ENCODE measurements around the gene SNX4.
A peak's percentile ranks its signal among the peaks of the same experiment; 100 is the strongest.

SNX4 gene

GRCh38 chr3:125519678-125520562 lies at the start of gene SNX4:
Gene SNX4 (minus strand): TSS chr3:125520202. CDS start chr3:125520172, 30 bp downstream.
- Histone ChIP-seq H3K27ac (ENCODE audit: low read depth, low read length) (no peak within 1 kb of the TSS), H3K4me2 (ENCODE audit: low read length) (peak within 1 kb of the TSS; percentile 90), H3K9me2 (replicated peaks; ENCODE audit: control insufficient read depth, low read length) (no peaks in the 10 kb centered on the region), H3K36me3 (ENCODE audit: control insufficient read depth, low read length) (peaks cover 13% of the 10 kb centered on the region), H3K4me3 (ENCODE audit: low read length) (peak within 1 kb of the TSS; percentile 94), H3K4me1 (ENCODE audit: control insufficient read depth, low read length) (peaks cover 9% of the 10 kb centered on the region), H3K9me3 (ENCODE audit: control insufficient read depth, insufficient read depth, low read length) (no peaks in the 10 kb centered on the region), H3K79me2 (ENCODE audit: control insufficient read depth, low read length) (peaks cover 36% of the 10 kb centered on the region), H4K20me1 (ENCODE audit: control insufficient read depth, insufficient read depth, low read depth, low read length) (peaks cover 5% of the 10 kb centered on the region; the same call in 1 of the 2 replicates), H3K27me3 (ENCODE audit: control insufficient read depth, low read length) (no peaks in the 10 kb centered on the region), H3F3A (ENCODE audit: control insufficient read depth, insufficient read depth) (no peaks in the 10 kb centered on the region)
- no peak for TF ChIP-seq EZH2phosphoT487 (IDR thresholded peaks at IDR 0.05; ENCODE audit: borderline replicate concordance, low read length)
- TF ChIP-seq, protein P1, sequence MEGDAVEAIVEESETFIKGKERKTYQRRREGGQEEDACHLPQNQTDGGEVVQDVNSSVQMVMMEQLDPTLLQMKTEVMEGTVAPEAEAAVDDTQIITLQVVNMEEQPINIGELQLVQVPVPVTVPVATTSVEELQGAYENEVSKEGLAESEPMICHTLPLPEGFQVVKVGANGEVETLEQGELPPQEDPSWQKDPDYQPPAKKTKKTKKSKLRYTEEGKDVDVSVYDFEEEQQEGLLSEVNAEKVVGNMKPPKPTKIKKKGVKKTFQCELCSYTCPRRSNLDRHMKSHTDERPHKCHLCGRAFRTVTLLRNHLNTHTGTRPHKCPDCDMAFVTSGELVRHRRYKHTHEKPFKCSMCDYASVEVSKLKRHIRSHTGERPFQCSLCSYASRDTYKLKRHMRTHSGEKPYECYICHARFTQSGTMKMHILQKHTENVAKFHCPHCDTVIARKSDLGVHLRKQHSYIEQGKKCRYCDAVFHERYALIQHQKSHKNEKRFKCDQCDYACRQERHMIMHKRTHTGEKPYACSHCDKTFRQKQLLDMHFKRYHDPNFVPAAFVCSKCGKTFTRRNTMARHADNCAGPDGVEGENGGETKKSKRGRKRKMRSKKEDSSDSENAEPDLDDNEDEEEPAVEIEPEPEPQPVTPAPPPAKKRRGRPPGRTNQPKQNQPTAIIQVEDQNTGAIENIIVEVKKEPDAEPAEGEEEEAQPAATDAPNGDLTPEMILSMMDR (IDR thresholded peaks at IDR 0.05; ENCODE audit: low read depth, low read length, poor library complexity, severe bottlenecking): no peak

DNA sequence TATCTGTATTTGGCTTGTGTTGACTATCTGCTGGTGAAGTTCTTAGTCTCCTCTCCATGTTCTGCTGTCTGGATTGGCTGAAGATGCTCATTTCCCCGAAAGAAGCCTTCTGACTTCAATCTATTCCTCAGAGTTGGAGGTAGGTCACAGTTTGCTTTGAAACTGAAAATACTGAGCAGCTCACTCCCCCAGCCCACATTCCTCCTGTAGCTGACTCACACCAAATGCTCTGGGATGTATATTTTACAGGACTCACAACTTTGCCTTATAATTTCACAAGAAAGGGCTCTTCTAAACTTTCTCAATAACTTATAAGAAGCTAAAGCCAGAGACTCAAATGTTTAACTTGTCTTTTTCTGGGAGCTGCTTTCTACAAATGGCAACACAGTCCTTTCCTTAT lies 36.3 kb upstream of the SNX4 start:
- no peaks in the 10 kb centered on the region for H4K20me1 ChIP-seq (ENCODE audit: control insufficient read depth, insufficient read depth, low read depth, low read length)
- no peak overlapping the region for H3K27ac ChIP-seq (ENCODE audit: low read depth, low read length)
- no peak overlapping the region for H3K4me3 ChIP-seq (ENCODE audit: low read length)
- TF ChIP-seq EZH2phosphoT487 (IDR thresholded peaks at IDR 0.05; ENCODE audit: borderline replicate concordance, low read length): no peak
- TF ChIP-seq, protein P1 (IDR thresholded peaks at IDR 0.05; ENCODE audit: low read depth, low read length, poor library complexity, severe bottlenecking): no peak
- no peak overlapping the region for H3K4me2 ChIP-seq (ENCODE audit: low read length)
- no peaks in the 10 kb centered on the region for H3K79me2 ChIP-seq (ENCODE audit: control insufficient read depth, low read length)
- no peaks in the 10 kb centered on the region for H3K9me3 ChIP-seq (ENCODE audit: control insufficient read depth, insufficient read depth, low read length)
- H3K27me3 ChIP-seq (ENCODE audit: control insufficient read depth, low read length): no peaks in the 10 kb centered on the region
- peaks cover 20% of the 10 kb centered on the region; the same call in 1 of the 2 replicates for H3K36me3 ChIP-seq (ENCODE audit: control insufficient read depth, low read length)
- H3K4me1 ChIP-seq (ENCODE audit: control insufficient read depth, low read length): no peaks in the 10 kb centered on the region
- H3K9me2 ChIP-seq (replicated peaks; ENCODE audit: control insufficient read depth, low read length): no peaks in the 10 kb centered on the region
- no peaks in the 10 kb centered on the region for H3F3A ChIP-seq (ENCODE audit: control insufficient read depth, insufficient read depth)

DNA sequence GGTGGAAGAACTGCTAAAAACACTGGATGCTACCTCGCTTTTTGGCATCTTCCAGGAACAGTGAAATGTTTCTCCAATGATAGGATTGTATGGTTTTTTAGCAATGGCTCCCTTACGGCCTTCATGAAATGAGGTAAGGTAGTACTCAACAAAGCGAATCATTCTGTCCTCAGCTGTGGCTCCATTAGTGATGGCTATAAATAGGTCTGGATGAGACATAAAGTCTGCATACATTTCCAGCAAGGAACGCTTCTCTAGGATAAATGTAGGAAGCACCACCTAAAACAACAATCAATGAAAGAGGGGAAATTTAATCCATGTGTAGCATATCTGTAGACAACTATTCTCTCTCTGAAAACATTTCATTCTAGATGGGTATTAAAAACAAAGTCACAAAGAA lies 32.4 kb upstream of the SNX4 start:
- Histone ChIP-seq H3K9me3 (ENCODE audit: control insufficient read depth, insufficient read depth, low read length) (no peaks in the 10 kb centered on the region), H3F3A (ENCODE audit: control insufficient read depth, insufficient read depth) (no peaks in the 10 kb centered on the region), H3K4me3 (ENCODE audit: low read length) (no peak overlapping the region), H3K27me3 (ENCODE audit: control insufficient read depth, low read length) (no peaks in the 10 kb centered on the region), H4K20me1 (ENCODE audit: control insufficient read depth, insufficient read depth, low read depth, low read length) (no peaks in the 10 kb centered on the region), H3K27ac (ENCODE audit: low read depth, low read length) (no peak overlapping the region), H3K4me2 (ENCODE audit: low read length) (no peak overlapping the region), H3K36me3 (ENCODE audit: control insufficient read depth, low read length) (peaks cover 11% of the 10 kb centered on the region; the same call in 1 of the 2 replicates), H3K9me2 (replicated peaks; ENCODE audit: control insufficient read depth, low read length) (no peaks in the 10 kb centered on the region), H3K79me2 (ENCODE audit: control insufficient read depth, low read length) (no peaks in the 10 kb centered on the region), H3K4me1 (ENCODE audit: control insufficient read depth, low read length) (no peaks in the 10 kb centered on the region)
- no peak for TF ChIP-seq EZH2phosphoT487 (IDR thresholded peaks at IDR 0.05; ENCODE audit: borderline replicate concordance, low read length)
- TF ChIP-seq, protein P1 (IDR thresholded peaks at IDR 0.05; ENCODE audit: low read depth, low read length, poor library complexity, severe bottlenecking): no peak

Measured in DOHH2 (cell line).